ENCODE measurements around the gene YBX3.

The YBX3 gene

GRCh38 chr12:10668526-10668925 is 54.6 kb downstream of the YBX3 start:
- DNase-seq: no peak

- DNase-seq: no peak
Observed at GRCh38 chr12:10667581-10667980, 55.5 kb downstream of the YBX3 start.

- no peak for DNase-seq
Observed at GRCh38 chr12:10664499-10664898, 58.6 kb downstream of the YBX3 start.

- no peak for DNase-seq
Observed at GRCh38 chr12:10663869-10664268, 59.3 kb downstream of the YBX3 start.

GRCh38 chr12:10661338-10661737 is 61.8 kb downstream of the YBX3 start:
- DNase-seq: no peak

- no peak for DNase-seq
Observed at GRCh38 chr12:10654003-10654402, 69.1 kb downstream of the YBX3 start.

- DNase-seq: no peak
Observed at GRCh38 chr12:10652192-10652591, 70.9 kb downstream of the YBX3 start.

All from activated gamma-delta T cell (primary cell).